H9 (cell line): Measurements from ENCODE around the gene AQP11. TPM values are rescaled to one million over a fixed set of nuclear protein-coding genes. Genes with fewer than 3 reads are reported as not detected.

ENCODE experiments used
- DNase-seq: peaks from one replicate; pipeline ENCODE4 v3.0.0-alpha.2; 2017
- H2AFZ ChIP-seq: one replicate; pipeline ENCODE4 v1.6.1; 2013; ENCODE audit warnings: mild to moderate bottlenecking, low read length, control low read depth, moderate library complexity
- H2AK5ac ChIP-seq: 2 replicates; pipeline ENCODE4 v1.6.1; 2013; ENCODE audit warnings: low read length, control low read depth, mixed read lengths; ENCODE audit not compliant: insufficient read length
- H2BK120ac ChIP-seq: one replicate; pipeline ENCODE4 v1.6.1; 2013; ENCODE audit warnings: low read depth, mild to moderate bottlenecking, low read length, control low read depth, inconsistent platforms; ENCODE audit not compliant: poor library complexity, severe bottlenecking
- H2BK12ac ChIP-seq: 2 replicates; pipeline ENCODE4 v1.6.1; 2013; ENCODE audit warnings: low read length, control low read depth, mixed read lengths, low read depth; ENCODE audit not compliant: insufficient read length
- H2BK15ac ChIP-seq: 2 replicates; pipeline ENCODE4 v1.6.1; 2013; ENCODE audit warnings: low read depth, low read length, control low read depth
- H2BK20ac ChIP-seq: one replicate; pipeline ENCODE4 v1.6.1; 2013; ENCODE audit warnings: low read depth, mild to moderate bottlenecking, low read length, control low read depth, inconsistent platforms; ENCODE audit not compliant: poor library complexity, severe bottlenecking
- H2BK5ac ChIP-seq: 2 replicates; pipeline ENCODE4 v1.6.1; 2013; ENCODE audit warnings: low read length, control low read depth, mixed read lengths; ENCODE audit not compliant: insufficient read length
- H3K14ac ChIP-seq: 2 replicates; pipeline ENCODE4 v1.6.1; 2013; ENCODE audit warnings: low read length, control low read depth; ENCODE audit not compliant: insufficient read depth
- H3K18ac ChIP-seq: 2 replicates; pipeline ENCODE4 v1.6.1; 2013; ENCODE audit warnings: low read depth, mild to moderate bottlenecking, mixed read lengths, low read length, control low read depth; ENCODE audit not compliant: insufficient read length
- H3K23ac ChIP-seq: 2 replicates; pipeline ENCODE4 v1.6.1; 2013; ENCODE audit warnings: low read length, control low read depth, mixed read lengths, low read depth; ENCODE audit not compliant: insufficient read length
- H3K23me2 ChIP-seq: 2 replicates; pipeline ENCODE4 v1.6.1; 2013; ENCODE audit warnings: low read depth, mild to moderate bottlenecking, mixed read lengths, low read length, control low read depth; ENCODE audit not compliant: insufficient read length, poor library complexity, severe bottlenecking
- H3K27ac ChIP-seq: 2 replicates; pipeline ENCODE4 v1.5.1; 2013; ENCODE audit warnings: low read length, control low read depth, mixed read lengths, low read depth; ENCODE audit not compliant: insufficient read length
- H3K27me3 ChIP-seq: 2 replicates; pipeline ENCODE4 v1.6.1; 2013; ENCODE audit warnings: low read length, control low read depth, inconsistent platforms; ENCODE audit not compliant: insufficient read depth
- H3K4ac ChIP-seq: 2 replicates; pipeline ENCODE4 v1.6.1; 2013; ENCODE audit warnings: low read depth, mild to moderate bottlenecking, control low read depth, inconsistent platforms, low read length, moderate library complexity
- H3K4me1 ChIP-seq: 2 replicates; pipeline ENCODE4 v1.6.1; 2013; ENCODE audit warnings: low read length, control low read depth, inconsistent platforms; ENCODE audit not compliant: insufficient read depth
- H3K4me2 ChIP-seq: 2 replicates; pipeline ENCODE4 v1.6.1; 2013; ENCODE audit warnings: low read length, control low read depth, mixed read lengths; ENCODE audit not compliant: insufficient read length, insufficient read depth
- H3K56ac ChIP-seq: 2 replicates; pipeline ENCODE4 v1.6.1; 2013; ENCODE audit warnings: low read depth, mild to moderate bottlenecking, mixed read lengths, low read length, control low read depth; ENCODE audit not compliant: insufficient read length
- H3K79me1 ChIP-seq: 2 replicates; pipeline ENCODE4 v1.6.1; 2013; ENCODE audit warnings: low read depth, mild to moderate bottlenecking, moderate library complexity, low read length, control low read depth, inconsistent platforms; ENCODE audit not compliant: insufficient read depth, poor library complexity, severe bottlenecking
- H3K79me2 ChIP-seq: 2 replicates; pipeline ENCODE4 v1.6.1; 2013; ENCODE audit warnings: low read length, control low read depth, inconsistent platforms; ENCODE audit not compliant: insufficient read depth
- H3K9ac ChIP-seq: 2 replicates; pipeline ENCODE4 v1.6.1; 2013; ENCODE audit warnings: low read length, control low read depth, mixed read lengths; ENCODE audit not compliant: insufficient read length; ENCODE audit errors: extremely low read depth
- H3K9me3 ChIP-seq: one replicate; pipeline ENCODE4 v1.6.1; 2013; ENCODE audit warnings: low read depth, low read length, inconsistent platforms; ENCODE audit not compliant: control insufficient read depth
- H3T11ph ChIP-seq: one replicate; pipeline ENCODE4 v1.6.1; 2013; ENCODE audit warnings: mild to moderate bottlenecking, low read length, control low read depth, inconsistent platforms
- H4K20me1 ChIP-seq: one replicate; pipeline ENCODE4 v1.6.1; 2013; ENCODE audit not compliant: control insufficient read depth, insufficient read length, insufficient read depth
- H4K5ac ChIP-seq: 2 replicates; pipeline ENCODE4 v1.6.1; 2013; ENCODE audit warnings: low read depth, mild to moderate bottlenecking, mixed read lengths, low read length, control low read depth; ENCODE audit not compliant: insufficient read length
- H4K8ac ChIP-seq: replicated peaks from 2 replicates; pipeline ENCODE4 v1.6.1; 2013; ENCODE audit warnings: low read length, control low read depth, mixed read lengths, low read depth; ENCODE audit not compliant: insufficient read length
- H4K91ac ChIP-seq: 2 replicates; pipeline ENCODE4 v1.6.1; 2013; ENCODE audit warnings: low read depth, mild to moderate bottlenecking, moderate library complexity, mixed read lengths, low read length, control low read depth; ENCODE audit not compliant: insufficient read length
- H3K27ac Mint-ChIP-seq, 3 experiments: 2 replicates in 2 of 3; 3 replicates in 1 of 3; pipeline ENCODE4 v1.8.0; 2020 to 2021; ENCODE audit warnings: mixed read lengths in 3 of 3, mild to moderate bottlenecking in 1 of 3, moderate library complexity in 1 of 3
- H3K27me3 Mint-ChIP-seq: 2 replicates; pipeline ENCODE4 v1.8.0; 2021; ENCODE audit warnings: low read depth, mild to moderate bottlenecking, moderate library complexity, mixed read lengths
- H3K36me3 Mint-ChIP-seq, 3 experiments: 2 replicates in 2 of 3; 3 replicates in 1 of 3; pipeline ENCODE4 v1.8.0; 2020 to 2021; ENCODE audit warnings: low read depth in 3 of 3, mixed read lengths in 3 of 3; ENCODE audit not compliant: insufficient read depth in 1 of 3
- H3K4me1 Mint-ChIP-seq, 2 experiments: 2 replicates each; pipeline ENCODE4 v1.8.0; 2020; ENCODE audit warnings: mixed read lengths in 2 of 2
- H3K4me3 Mint-ChIP-seq, 2 experiments: 2 replicates in 1 of 2; 3 replicates in 1 of 2; pipeline ENCODE4 v1.8.0; 2020 to 2021; ENCODE audit warnings: mild to moderate bottlenecking in 2 of 2, mixed read lengths in 2 of 2, moderate library complexity in 1 of 2
- H3K9me3 Mint-ChIP-seq, 2 experiments: 2 replicates in 1 of 2; 3 replicates in 1 of 2; pipeline ENCODE4 v1.8.0; 2020; ENCODE audit warnings: mild to moderate bottlenecking in 2 of 2, mixed read lengths in 2 of 2, moderate library complexity in 1 of 2
- CTCF ChIP-seq: fragments of 200-600 bp; sonication (generic); conservative IDR thresholded peaks from 3 replicates; pipeline ENCODE4 v1.8.0; 2021; ENCODE audit warnings: antibody characterized with exemption, mild to moderate bottlenecking
- WGBS: extraction: QIAGEN DNeasy Blood & Tissue Kit; methylation state at CpG from one replicate; pipeline ENCODE4 v1.1.7; 2013; ENCODE audit warnings: missing lambda C conversion rate, low lambda C conversion rate, mixed read lengths; ENCODE audit not compliant: insufficient read length; ENCODE audit errors: extremely low coverage; 5-methylcytosine and 5-hydroxymethylcytosine counted together
- total RNA-seq: library from RNA; stranded (reverse); gene quantifications from 2 replicates; pipeline ENCODE4 v1.2.1, GENCODE V29; 2021

Gene AQP11
- total RNA-seq, 1 experiment from 2014 or later, result 1.1 TPM

GRCh38 chr11:77547047-77547836 lies 42.5 kb upstream of the AQP11 start:
- Histone ChIP-seq H3K79me2 (no peaks in the 10 kb centered on the region), H2AFZ (no peak overlapping the region), H3K56ac (no peak overlapping the region), H3T11ph (no peak overlapping the region), H2BK5ac (no peak overlapping the region), H2BK120ac (no peak overlapping the region), H2AK5ac (peak overlapping the region; percentile 35), H3K4ac (peak overlapping the region; percentile 73; the same call in 1 of the 2 replicates), H4K8ac (no peak overlapping the region), H3K23me2 (no peaks in the 10 kb centered on the region), H3K18ac (peak overlapping the region; percentile 79), H3K4me2 (no peak overlapping the region), H4K20me1 (no peaks in the 10 kb centered on the region), H3K79me1 (no peaks in the 10 kb centered on the region), H3K9ac (no peak overlapping the region), H3K23ac (no peak overlapping the region), H3K27ac (peak overlapping the region; percentile 96), H3K27me3 (no peaks in the 10 kb centered on the region), H4K91ac (no peak overlapping the region), H4K5ac (peak overlapping the region; percentile 83), H2BK12ac (no peak overlapping the region), H2BK15ac (no peak overlapping the region), H3K4me1 (peaks cover 2% of the 10 kb centered on the region; the same call in 1 of the 2 replicates), H3K9me3 (no peaks in the 10 kb centered on the region), H2BK20ac (peak overlapping the region; percentile 78), H3K14ac (no peak overlapping the region)
- no CpG with 5 or more reads among the region's 7 CpGs for WGBS
- no peaks in the 10 kb centered on the region for H3K27me3 Mint-ChIP-seq
- DNase-seq, result no peak
- no peaks in the 10 kb centered on the region for H3K9me3 Mint-ChIP-seq
- peaks cover 0 to 2% (median 0%) of the 10 kb centered on the region in 3 experiments; a peak in 3 of 7 replicates for H3K36me3 Mint-ChIP-seq
- 0 out of 5 replicates have a peak overlapping the region, but pooled peaks of 1 of the 2 experiments have one; percentile 55 for H3K4me3 Mint-ChIP-seq
- no peak for TF ChIP-seq CTCF
- H3K27ac Mint-ChIP-seq, result peak overlapping the region; percentile 91 to 99 (median 99)
- peaks cover 19 to 21% of the 10 kb centered on the region in 2 experiments for H3K4me1 Mint-ChIP-seq
